KMS-11 (cell line): ENCODE measurements around the gene IL19.

Experiments
- H2AFZ ChIP-seq: fragments of 200-600 bp; sonication (generic); 2 replicates; pipeline ENCODE4 v1.6.1; 2016; ENCODE audit warnings: antibody characterized with exemption, mixed run types, low read depth
- H3K27ac ChIP-seq: fragments of 200-600 bp; sonication (generic); 2 replicates; pipeline ENCODE4 v1.6.1; 2016; ENCODE audit warnings: mild to moderate bottlenecking, mixed run types
- H3K27me3 ChIP-seq: fragments of 200-600 bp; sonication (generic); 2 replicates; pipeline ENCODE4 v1.6.1; 2017; ENCODE audit warnings: mild to moderate bottlenecking, low read depth, mixed run types, moderate library complexity; ENCODE audit not compliant: insufficient read depth
- H3K36me3 ChIP-seq: fragments of 200-600 bp; sonication (generic); 2 replicates; pipeline ENCODE4 v1.6.1; 2017; ENCODE audit warnings: mild to moderate bottlenecking, mixed run types; ENCODE audit not compliant: insufficient read depth
- H3K4me1 ChIP-seq: fragments of 200-600 bp; sonication (generic); 2 replicates; pipeline ENCODE4 v1.6.1; 2016; ENCODE audit warnings: mild to moderate bottlenecking, low read depth, mixed run types; ENCODE audit not compliant: poor library complexity, severe bottlenecking
- H3K4me2 ChIP-seq: fragments of 200-600 bp; sonication (generic); 2 replicates; pipeline ENCODE4 v1.7.0; 2016; ENCODE audit warnings: mild to moderate bottlenecking, mixed run types
- H3K4me3 ChIP-seq: fragments of 200-600 bp; sonication (generic); IDR thresholded peaks from 2 replicates; pipeline ENCODE4 v1.6.1; 2017; ENCODE audit warnings: low read depth, low read length, mixed read lengths; ENCODE audit not compliant: insufficient read depth
- H3K79me2 ChIP-seq: fragments of 200-600 bp; sonication (generic); 2 replicates; pipeline ENCODE4 v1.6.1; 2016; ENCODE audit warnings: low read depth, mixed run types; ENCODE audit not compliant: insufficient read depth
- H3K9ac ChIP-seq: fragments of 200-600 bp; sonication (generic); 2 replicates; pipeline ENCODE4 v1.6.1; 2016; ENCODE audit warnings: mild to moderate bottlenecking, mixed run types
- H4K20me1 ChIP-seq: fragments of 200-600 bp; sonication (generic); 2 replicates; pipeline ENCODE4 v1.6.1; 2016; ENCODE audit warnings: mild to moderate bottlenecking, mixed run types; ENCODE audit not compliant: insufficient read depth
- TF ChIP-seq, protein P1 (sequence below): fragments of 200-600 bp; sonication (generic); conservative IDR thresholded peaks from 2 replicates; pipeline ENCODE4 v1.6.1; 2017; ENCODE audit warnings: low read depth, mild to moderate bottlenecking, antibody characterized with exemption, low read length, moderate library complexity, mixed read lengths

The IL19 gene

DNA sequence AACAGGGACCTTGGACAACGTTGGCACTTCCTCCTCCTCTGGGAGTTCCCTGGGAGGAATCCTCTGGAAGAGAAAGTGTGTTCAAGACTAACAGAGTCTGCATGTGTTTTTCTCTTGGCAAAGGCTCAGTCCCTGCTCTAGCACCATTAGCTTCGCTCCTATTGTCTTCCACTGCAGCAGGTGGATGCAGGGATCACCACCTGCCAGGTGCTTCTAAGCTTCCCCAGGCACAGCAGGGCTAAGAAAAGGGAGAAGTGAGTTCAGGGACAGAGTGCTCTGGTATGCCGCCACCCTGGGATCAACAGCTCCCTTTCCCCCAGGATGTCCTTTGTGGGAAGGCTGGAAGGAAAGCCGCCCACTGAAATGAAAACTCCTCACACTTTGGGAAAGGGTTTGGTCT lies 50.9 kb downstream of the IL19 start:
- H3K9ac ChIP-seq: no peak overlapping the region
- no peak overlapping the region for H3K27ac ChIP-seq
- no peak overlapping the region for H2AFZ ChIP-seq
- H3K4me1 ChIP-seq: peaks cover 26% of the 10 kb centered on the region
- no peaks in the 10 kb centered on the region for H3K27me3 ChIP-seq
- H3K4me3 ChIP-seq: no peak overlapping the region
- TF ChIP-seq, protein P1, sequence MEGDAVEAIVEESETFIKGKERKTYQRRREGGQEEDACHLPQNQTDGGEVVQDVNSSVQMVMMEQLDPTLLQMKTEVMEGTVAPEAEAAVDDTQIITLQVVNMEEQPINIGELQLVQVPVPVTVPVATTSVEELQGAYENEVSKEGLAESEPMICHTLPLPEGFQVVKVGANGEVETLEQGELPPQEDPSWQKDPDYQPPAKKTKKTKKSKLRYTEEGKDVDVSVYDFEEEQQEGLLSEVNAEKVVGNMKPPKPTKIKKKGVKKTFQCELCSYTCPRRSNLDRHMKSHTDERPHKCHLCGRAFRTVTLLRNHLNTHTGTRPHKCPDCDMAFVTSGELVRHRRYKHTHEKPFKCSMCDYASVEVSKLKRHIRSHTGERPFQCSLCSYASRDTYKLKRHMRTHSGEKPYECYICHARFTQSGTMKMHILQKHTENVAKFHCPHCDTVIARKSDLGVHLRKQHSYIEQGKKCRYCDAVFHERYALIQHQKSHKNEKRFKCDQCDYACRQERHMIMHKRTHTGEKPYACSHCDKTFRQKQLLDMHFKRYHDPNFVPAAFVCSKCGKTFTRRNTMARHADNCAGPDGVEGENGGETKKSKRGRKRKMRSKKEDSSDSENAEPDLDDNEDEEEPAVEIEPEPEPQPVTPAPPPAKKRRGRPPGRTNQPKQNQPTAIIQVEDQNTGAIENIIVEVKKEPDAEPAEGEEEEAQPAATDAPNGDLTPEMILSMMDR: no peak
- no peaks in the 10 kb centered on the region for H3K79me2 ChIP-seq
- H3K4me2 ChIP-seq: no peak overlapping the region
- no peaks in the 10 kb centered on the region for H4K20me1 ChIP-seq
- H3K36me3 ChIP-seq: no peaks in the 10 kb centered on the region

DNA sequence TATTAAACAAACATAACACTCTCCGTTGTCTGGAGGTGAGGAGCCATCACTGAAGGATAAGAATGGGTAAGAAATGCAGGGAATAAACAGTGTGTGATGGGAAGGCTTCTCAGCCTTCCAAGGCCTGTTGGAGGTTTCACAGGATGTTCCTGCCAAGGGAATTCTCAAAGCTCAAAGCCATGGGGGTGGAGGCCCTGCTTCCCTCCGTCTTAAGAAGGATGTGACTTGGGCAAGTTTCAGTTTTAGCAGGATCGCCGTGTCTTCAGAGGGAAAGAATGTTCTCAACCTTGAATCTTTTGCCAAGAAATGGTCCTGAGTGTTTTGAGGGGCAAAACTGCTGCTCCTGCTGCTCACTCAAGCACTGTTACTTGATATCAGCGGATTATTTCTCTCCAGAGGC lies 53.2 kb downstream of the IL19 start:
- TF ChIP-seq, protein P1: no peak
- Histone ChIP-seq H2AFZ (no peak overlapping the region), H3K36me3 (no peaks in the 10 kb centered on the region), H3K4me1 (peaks cover 15% of the 10 kb centered on the region), H4K20me1 (no peaks in the 10 kb centered on the region), H3K27ac (no peak overlapping the region), H3K9ac (no peak overlapping the region), H3K4me3 (no peak overlapping the region), H3K79me2 (no peaks in the 10 kb centered on the region), H3K27me3 (no peaks in the 10 kb centered on the region), H3K4me2 (no peak overlapping the region)

DNA sequence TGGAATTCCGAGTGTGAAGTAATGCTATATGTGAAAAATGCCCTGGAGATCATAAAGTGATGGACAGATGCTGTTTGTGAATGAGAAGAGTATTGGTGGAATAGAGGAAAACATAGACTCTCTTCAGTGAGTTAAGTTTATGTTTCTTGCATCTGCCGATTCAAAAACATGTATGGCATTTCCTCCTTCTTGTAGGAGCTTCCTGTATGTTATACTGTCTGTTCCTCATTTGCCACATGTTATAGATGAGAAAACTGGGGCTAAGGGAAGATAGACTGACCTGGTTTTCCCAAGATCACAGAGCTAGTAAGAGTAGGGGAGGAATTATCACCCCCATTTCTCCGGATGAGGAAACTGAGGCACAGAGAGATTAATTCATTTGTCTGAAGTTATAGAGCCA lies 53.8 kb downstream of the IL19 start:
- Histone ChIP-seq H3K9ac (no peak overlapping the region), H3K27me3 (no peaks in the 10 kb centered on the region), H3K4me3 (no peak overlapping the region), H3K4me1 (peaks cover 21% of the 10 kb centered on the region), H4K20me1 (no peaks in the 10 kb centered on the region), H3K36me3 (no peaks in the 10 kb centered on the region), H2AFZ (no peak overlapping the region), H3K27ac (no peak overlapping the region), H3K4me2 (no peak overlapping the region), H3K79me2 (no peaks in the 10 kb centered on the region)
- TF ChIP-seq, protein P1: no peak

DNA sequence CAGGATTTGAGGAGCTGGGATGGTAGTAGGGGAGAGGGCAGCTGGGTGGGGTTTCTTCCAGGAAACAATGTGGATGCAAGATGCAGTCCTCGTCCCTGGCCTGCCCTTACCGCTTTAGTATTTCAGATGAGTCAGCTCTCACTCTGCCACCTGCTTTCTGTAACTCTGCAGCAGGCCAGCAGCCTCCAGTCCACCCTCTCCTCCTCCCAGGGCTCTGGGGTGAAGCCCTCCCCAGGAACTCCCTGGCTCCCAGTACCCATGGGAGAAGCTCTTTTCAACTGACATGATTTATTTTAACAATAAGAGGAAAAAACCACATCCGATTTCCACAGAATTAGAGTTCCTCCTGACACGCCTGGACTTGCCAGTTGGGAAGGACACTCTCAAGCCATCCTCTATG lies 55.8 kb downstream of the IL19 start:
- no peaks in the 10 kb centered on the region for H3K79me2 ChIP-seq
- H2AFZ ChIP-seq: peak overlapping the region; percentile 28; the same call in 1 of the 2 replicates
- TF ChIP-seq, protein P1: no peak
- H3K4me1 ChIP-seq: peaks cover 28% of the 10 kb centered on the region
- H3K9ac ChIP-seq: no peak overlapping the region
- no peaks in the 10 kb centered on the region for H3K36me3 ChIP-seq
- H3K27me3 ChIP-seq: no peaks in the 10 kb centered on the region
- no peak overlapping the region for H3K4me3 ChIP-seq
- no peaks in the 10 kb centered on the region for H4K20me1 ChIP-seq
- no peak overlapping the region for H3K4me2 ChIP-seq
- no peak overlapping the region for H3K27ac ChIP-seq
